IMR-90 (cell line): ENCODE measurements around the gene CWC27. TPM values are rescaled to one million over a fixed set of nuclear protein-coding genes. Genes with fewer than 3 reads are reported as not detected.

Experiments used
- ATAC-seq: fragments of 200-7000 bp; cut with Tn5 transposase; 2 replicates; pipeline ENCODE4 v1.9.1; 2020; ENCODE audit warnings: low read depth, mild to moderate bottlenecking, moderate library complexity
- BruUV-seq: library from RNA; stranded (reverse); fragments of 400-500 nt; replicated peaks from 2 replicates; lab custom pipeline; 2021; lab: Mats Ljungman, UMichigan
- CTCF ChIA-PET: fragments of 300-600 bp; formaldehyde crosslinking; extraction: SDS; loops from one replicate; lab custom pipeline; 2021; ENCODE audit warnings: antibody characterized with exemption; lab: Yijun Ruan, JAX
- POLR2A ChIA-PET: fragments of 300-600 bp; sonication (Branson Sonifier 250); formaldehyde crosslinking; loops from one replicate; lab custom pipeline; 2022; ENCODE audit warnings: antibody characterized with exemption; ENCODE audit not compliant: unreplicated experiment; lab: Charles Lee
- DNase-seq: peaks from one replicate; pipeline ENCODE4 v3.0.0; 2013
- H2AFZ ChIP-seq: replicated peaks from 2 replicates; pipeline ENCODE3; 2013; ENCODE audit warnings: low read length, mild to moderate bottlenecking; ENCODE audit not compliant: poor library complexity
- H2AK5ac ChIP-seq: 2 replicates; pipeline ENCODE4 v1.6.1; 2013; ENCODE audit warnings: low read depth, low read length, inconsistent platforms
- H2AK9ac ChIP-seq: replicated peaks from 2 replicates; pipeline ENCODE3; 2013; ENCODE audit warnings: mild to moderate bottlenecking, low read depth, low read length, moderate library complexity; ENCODE audit not compliant: poor library complexity
- H2BK120ac ChIP-seq: 2 replicates; pipeline ENCODE4 v1.6.1; 2013; ENCODE audit warnings: low read depth, low read length, inconsistent platforms
- H2BK15ac ChIP-seq: 3 replicates; pipeline ENCODE4 v1.6.1; 2013; ENCODE audit warnings: low read depth, low read length, inconsistent platforms
- H2BK20ac ChIP-seq: 2 replicates; pipeline ENCODE4 v1.6.1; 2013; ENCODE audit warnings: low read depth, mild to moderate bottlenecking, inconsistent platforms, low read length, moderate library complexity
- H2BK5ac ChIP-seq: 2 replicates; pipeline ENCODE4 v1.6.1; 2013; ENCODE audit warnings: mild to moderate bottlenecking, low read depth, low read length, inconsistent platforms; ENCODE audit not compliant: poor library complexity, severe bottlenecking
- H3K14ac ChIP-seq: replicated peaks from 2 replicates; pipeline ENCODE4 v1.6.1; 2013; ENCODE audit warnings: low read depth, low read length, inconsistent platforms
- H3K18ac ChIP-seq: 2 replicates; pipeline ENCODE4 v1.6.1; 2013; ENCODE audit warnings: low read depth, low read length, control low read depth
- H3K23ac ChIP-seq: 2 replicates; pipeline ENCODE4 v1.6.1; 2013; ENCODE audit warnings: low read depth, low read length, inconsistent platforms
- H3K27ac ChIP-seq: 2 replicates; pipeline ENCODE4 v1.5.1; 2013; ENCODE audit warnings: mild to moderate bottlenecking, control low read depth, low read length; ENCODE audit not compliant: insufficient read depth
- H3K27me3 ChIP-seq: 2 replicates; pipeline ENCODE4 v1.6.1; 2013; ENCODE audit warnings: low read length; ENCODE audit not compliant: control insufficient read depth, insufficient read depth
- H3K36me3 ChIP-seq: 2 replicates; pipeline ENCODE4 v1.6.1; 2013; ENCODE audit warnings: low read length, mixed read lengths; ENCODE audit not compliant: control insufficient read depth, insufficient read depth
- H3K4ac ChIP-seq: 2 replicates; pipeline ENCODE4 v1.6.1; 2013; ENCODE audit warnings: low read depth, low read length, inconsistent platforms
- H3K4me1 ChIP-seq: 2 replicates; pipeline ENCODE4 v1.6.1; 2013; ENCODE audit warnings: low read length, mixed read lengths; ENCODE audit not compliant: control insufficient read depth, insufficient read depth
- H3K4me2 ChIP-seq: 2 replicates; pipeline ENCODE4 v1.6.1; 2013; ENCODE audit warnings: low read depth, mild to moderate bottlenecking, control low read depth, low read length, moderate library complexity
- H3K4me3 ChIP-seq: 2 replicates; pipeline ENCODE4 v1.5.1; 2013; ENCODE audit warnings: low read depth, mild to moderate bottlenecking, control low read depth, low read length, moderate library complexity; ENCODE audit not compliant: insufficient read depth
- H3K56ac ChIP-seq: 2 replicates; pipeline ENCODE4 v1.6.1; 2013; ENCODE audit warnings: low read length, inconsistent platforms; ENCODE audit not compliant: insufficient read depth; ENCODE audit errors: extremely low read depth
- H3K79me1 ChIP-seq, 2 experiments: 2 replicates each; pipeline ENCODE4 v1.6.1; 2013; ENCODE audit warnings: low read length in 2 of 2, inconsistent platforms in 1 of 2, low read depth in 1 of 2
- H3K9ac ChIP-seq: 2 replicates; pipeline ENCODE4 v1.6.1; 2013; ENCODE audit warnings: low read depth, low read length, control low read depth
- H3K9me1 ChIP-seq: 2 replicates; pipeline ENCODE4 v1.6.1; 2013; ENCODE audit warnings: low read length, inconsistent platforms; ENCODE audit not compliant: insufficient read depth
- H3K9me3 ChIP-seq: 2 replicates; pipeline ENCODE4 v1.6.1; 2013; ENCODE audit warnings: low read length; ENCODE audit not compliant: control insufficient read depth, insufficient read depth
- H4K20me1 ChIP-seq: 2 replicates; pipeline ENCODE4 v1.6.1; 2013; ENCODE audit warnings: low read length, inconsistent platforms; ENCODE audit not compliant: insufficient read depth
- H4K5ac ChIP-seq: 2 replicates; pipeline ENCODE4 v1.6.1; 2013; ENCODE audit warnings: mild to moderate bottlenecking, low read depth, low read length, control low read depth
- H4K8ac ChIP-seq, 2 experiments: 2 replicates each; pipeline ENCODE4 v1.6.1; 2013; ENCODE audit warnings: low read depth in 2 of 2, low read length in 2 of 2, control low read depth in 1 of 2, inconsistent platforms in 1 of 2
- H4K91ac ChIP-seq: 2 replicates; pipeline ENCODE4 v1.6.1; 2013; ENCODE audit warnings: low read depth, low read length, inconsistent platforms; ENCODE audit not compliant: insufficient read depth
- CHD1 ChIP-seq: IDR thresholded peaks from 2 replicates; pipeline ENCODE4 v1.6.1; 2012; ENCODE audit warnings: low read depth, low read length, improper control_type of control experiment
- CTCF ChIP-seq: conservative IDR thresholded peaks from 2 replicates; pipeline ENCODE4 v1.5.1; 2012; ENCODE audit warnings: mild to moderate bottlenecking, low read depth, low read length, improper control_type of control experiment
- MAZ ChIP-seq: IDR thresholded peaks from 2 replicates; pipeline ENCODE4 v1.6.1; 2012; ENCODE audit warnings: low read depth, mild to moderate bottlenecking, low read length, improper control_type of control experiment, moderate library complexity, borderline replicate concordance
- WGBS, 2 experiments: methylation state at CpG; one replicate each; pipeline versions ENCODE4 v1.1.5 to v1.1.7; 2013; ENCODE audit warnings: missing lambda C conversion rate in 2 of 2; ENCODE audit not compliant: insufficient read length in 1 of 2; ENCODE audit errors: extremely low coverage in 2 of 2; 5-methylcytosine and 5-hydroxymethylcytosine counted together
- dilution Hi-C: fragments of 300-500 bp; cut with HindIII; formaldehyde crosslinking; loops from one replicate; pipeline ENCODE4 v1.14.3; 2018; ENCODE audit warnings: low sequenced_read_pairs; ENCODE audit not compliant: unreplicated experiment
- in situ Hi-C: fragments of 300-500 bp; cut with MboI; formaldehyde crosslinking; loops from 3 replicates; pipeline ENCODE4 v1.14.3; 2019; ENCODE audit warnings: low sequenced_read_pairs, inconsistent platforms, mixed read lengths
- intact Hi-C: fragments of 100-400 bp; cut with micrococcal nuclease; formaldehyde crosslinking; loops from 2 replicates; pipeline ENCODE4 v1.10.0; 2022
- polyA plus RNA-seq, 3 experiments: library from polyadenylated mRNA; depleted of rRNA; stranded (reverse); fragments of >200 nt; gene quantifications; 2 replicates each; pipeline ENCODE4 v1.2.3, GENCODE V29; 2012; ENCODE audit warnings: low replicate concordance in 1 of 3
- total RNA-seq: library from RNA; depleted of rRNA; stranded (reverse); fragments of >200 nt; gene quantifications from 2 replicates; pipeline ENCODE4 v1.2.3, GENCODE V29; 2012

CWC27 gene
- total and polyA plus RNA-seq, 2 of the 4 experiments (the other 2 are of a cell fraction) = 13.3 to 17.1 TPM

GRCh38 chr5:64836786-64837185 is 68.1 kb downstream of the CWC27 start:
- CTCF ChIA-PET = no interaction called here

More at GRCh38 chr5:64836786-64837185, 68.1 kb downstream of the CWC27 start:
- Histone ChIP-seq H3K23ac (no peak overlapping the region), H3K9me3 (no peaks in the 10 kb centered on the region), H4K91ac (no peak overlapping the region), H2BK120ac (no peak overlapping the region), H2AK5ac (no peak overlapping the region), H3K4me2 (no peak overlapping the region), H4K5ac (no peak overlapping the region), H3K27me3 (no peaks in the 10 kb centered on the region), H2AK9ac (no peak overlapping the region), H2BK15ac (no peak overlapping the region), H3K4ac (no peak overlapping the region), H4K20me1 (no peaks in the 10 kb centered on the region), H3K4me1 (no peaks in the 10 kb centered on the region), H3K27ac (no peak overlapping the region), H2BK5ac (no peak overlapping the region), H3K18ac (no peak overlapping the region; the same call in 1 of the 2 replicates), H3K9ac (no peak overlapping the region), H3K36me3 (no peaks in the 10 kb centered on the region; the same call in 1 of the 2 replicates), H2BK20ac (peak overlapping the region; percentile 59; the same call in 1 of the 2 replicates), H3K79me1 (no peaks in the 10 kb centered on the region), H3K14ac (no peak overlapping the region; the same call in none of the 2 replicates), H3K9me1 (no peaks in the 10 kb centered on the region; the same call in 1 of the 2 replicates), H2AFZ (no peak overlapping the region), H3K4me3 (no peak overlapping the region), H4K8ac (no peak overlapping the region; a peak in 1 of 4 replicates), H3K56ac (no peak overlapping the region)
- in situ Hi-C loops = no loop called here
- no CpG with 5 or more reads among the region's 4 CpGs for WGBS, 2 experiments
- no peak for DNase-seq
- no peak for ATAC-seq
- no peak for TF ChIP-seq CTCF
- TF ChIP-seq MAZ = no peak
- no peak for TF ChIP-seq CHD1
- dilution Hi-C loops = no loop called here
- no TSS peak for BruUV-seq
- POLR2A ChIA-PET = no interaction called here
- intact Hi-C loops = no loop called here
